GM19438 (cell line): ENCODE measurements around the gene RTP4.

Experiments used
- ATAC-seq: cut with Tn5 transposase; IDR thresholded peaks from one replicate; pipeline ENCODE4 v1.9.1; 2021; ENCODE audit warnings: low read depth; ENCODE audit not compliant: unreplicated experiment

The RTP4 gene

GRCh38 chr3:187368251-187369088 lies at the start of gene RTP4:
RTP4 (plus strand) TSS chr3:187368385; CDS start chr3:187368442, 57 bp downstream.
- ATAC-seq, result peak; percentile 94

- no peak for ATAC-seq
These were observed 49.2 kb upstream of the RTP4 start for GRCh38 chr3:187318819-187319616.

- ATAC-seq, result peak; percentile 80
These were observed 48.4 kb upstream of the RTP4 start for GRCh38 chr3:187319699-187320302.

GRCh38 chr3:187321766-187322165 lies 46.4 kb upstream of the RTP4 start:
- ATAC-seq, result no peak

- ATAC-seq, result no peak
These were observed 45.9 kb upstream of the RTP4 start for GRCh38 chr3:187322291-187322690.

GRCh38 chr3:187323091-187323490 lies 45.1 kb upstream of the RTP4 start:
- ATAC-seq, result no peak

- no peak for ATAC-seq
These were observed 42.6 kb upstream of the RTP4 start for GRCh38 chr3:187325632-187326031.

GRCh38 chr3:187327845-187328244 lies 40.3 kb upstream of the RTP4 start:
- ATAC-seq, result no peak

- no peak for ATAC-seq
These were observed 39.5 kb upstream of the RTP4 start for GRCh38 chr3:187328691-187329090.

GRCh38 chr3:187334904-187335303 lies 33.3 kb upstream of the RTP4 start:
- no peak for ATAC-seq

- no peak for ATAC-seq
These were observed 31.9 kb upstream of the RTP4 start for GRCh38 chr3:187336322-187336721.

GRCh38 chr3:187340578-187340977 lies 27.6 kb upstream of the RTP4 start:
- no peak for ATAC-seq

GRCh38 chr3:187342255-187342654 lies 25.9 kb upstream of the RTP4 start:
- ATAC-seq, result no peak

GRCh38 chr3:187343670-187344069 lies 24.5 kb upstream of the RTP4 start:
- ATAC-seq, result no peak

- ATAC-seq, result no peak
These were observed 15.3 kb upstream of the RTP4 start for GRCh38 chr3:187352581-187353575.

- ATAC-seq, result no peak
These were observed 10.1 kb upstream of the RTP4 start for GRCh38 chr3:187358068-187358467.

- no peak for ATAC-seq
These were observed 8.2 kb upstream of the RTP4 start for GRCh38 chr3:187359798-187360486.

GRCh38 chr3:187360596-187360995 lies 7.6 kb upstream of the RTP4 start:
- no peak for ATAC-seq

GRCh38 chr3:187361835-187362234 lies 6.3 kb upstream of the RTP4 start:
- peak; percentile 87 for ATAC-seq
